GM19372 (cell line): ENCODE results near the gene PITX1.

ENCODE experiments used
- ATAC-seq: cut with Tn5 transposase; IDR thresholded peaks from one replicate; pipeline ENCODE4 v1.9.1; 2021; ENCODE audit warnings: mild to moderate bottlenecking, low read depth, moderate library complexity; ENCODE audit not compliant: unreplicated experiment

The PITX1 gene

GRCh38 chr5:135062216-135063055 is 28.4 kb upstream of the PITX1 start:
- no peak for ATAC-seq

- ATAC-seq = no peak
Observed at GRCh38 chr5:135061001-135061400, 27.0 kb upstream of the PITX1 start.

- no peak for ATAC-seq
Observed at GRCh38 chr5:135060021-135060420, 26.0 kb upstream of the PITX1 start.

GRCh38 chr5:135059000-135059923 is 25.2 kb upstream of the PITX1 start:
- ATAC-seq = no peak

- ATAC-seq = no peak
Observed at GRCh38 chr5:135058331-135058732, 24.3 kb upstream of the PITX1 start.

GRCh38 chr5:135057233-135057632 is 23.2 kb upstream of the PITX1 start:
- no peak for ATAC-seq

GRCh38 chr5:135056316-135057030 is 22.4 kb upstream of the PITX1 start:
- ATAC-seq = no peak

GRCh38 chr5:135055396-135055795 is 21.4 kb upstream of the PITX1 start:
- no peak for ATAC-seq

GRCh38 chr5:135054546-135054945 is 20.5 kb upstream of the PITX1 start:
- ATAC-seq = no peak

GRCh38 chr5:135053989-135054388 is 20.0 kb upstream of the PITX1 start:
- ATAC-seq = no peak

GRCh38 chr5:135053278-135053677 is 19.2 kb upstream of the PITX1 start:
- ATAC-seq = peak; percentile 92

- ATAC-seq = no peak
Observed at GRCh38 chr5:135052511-135053145, 18.6 kb upstream of the PITX1 start.

GRCh38 chr5:135051872-135052271 is 17.8 kb upstream of the PITX1 start:
- ATAC-seq = no peak

GRCh38 chr5:135051399-135051798 is 17.4 kb upstream of the PITX1 start:
- ATAC-seq = no peak

- no peak for ATAC-seq
Observed at GRCh38 chr5:135050244-135050767, 16.3 kb upstream of the PITX1 start.

GRCh38 chr5:135048930-135049329 is 14.9 kb upstream of the PITX1 start:
- ATAC-seq = no peak

- no peak for ATAC-seq
Observed at GRCh38 chr5:135048286-135048685, 14.3 kb upstream of the PITX1 start.

- ATAC-seq = no peak
Observed at GRCh38 chr5:135047347-135047695, 13.3 kb upstream of the PITX1 start.

- no peak for ATAC-seq
Observed at GRCh38 chr5:135046661-135047346, 12.8 kb upstream of the PITX1 start.

GRCh38 chr5:135045488-135045887 is 11.5 kb upstream of the PITX1 start:
- no peak for ATAC-seq
